Neuronal stem cell (in vitro differentiated cells): Measurements from ENCODE around the gene TSEN54.

Source experiments
- DNase-seq: peaks from one replicate; pipeline ENCODE4 v3.0.0-alpha.2; 2013; ENCODE audit warnings: low spot score
- H2AFZ ChIP-seq: one replicate; pipeline ENCODE4 v1.6.1; 2013; ENCODE audit warnings: mild to moderate bottlenecking, low read length, inconsistent platforms
- H2AK5ac ChIP-seq: 2 replicates; pipeline ENCODE4 v1.6.1; 2013; ENCODE audit warnings: low read depth, mild to moderate bottlenecking, inconsistent platforms, low read length, moderate library complexity, mixed read lengths
- H2BK120ac ChIP-seq: 2 replicates; pipeline ENCODE4 v1.6.1; 2013; ENCODE audit warnings: low read depth, mild to moderate bottlenecking, inconsistent platforms, low read length, moderate library complexity, mixed read lengths
- H2BK12ac ChIP-seq: one replicate; pipeline ENCODE4 v1.6.1; 2013; ENCODE audit warnings: low read length, inconsistent platforms
- H2BK15ac ChIP-seq: 2 replicates; pipeline ENCODE4 v1.6.1; 2013; ENCODE audit warnings: mild to moderate bottlenecking, low read length, inconsistent platforms, mixed read lengths
- H2BK5ac ChIP-seq: one replicate; pipeline ENCODE4 v1.6.1; 2013; ENCODE audit warnings: inconsistent platforms, mild to moderate bottlenecking, low read length, moderate library complexity
- H3K14ac ChIP-seq: one replicate; pipeline ENCODE4 v1.6.1; 2013; ENCODE audit warnings: low read length, inconsistent platforms
- H3K18ac ChIP-seq: 2 replicates; pipeline ENCODE4 v1.6.1; 2013; ENCODE audit warnings: low read length, inconsistent platforms
- H3K23ac ChIP-seq: 2 replicates; pipeline ENCODE4 v1.6.1; 2013; ENCODE audit warnings: low read depth, mild to moderate bottlenecking, mixed read lengths, low read length, inconsistent platforms; ENCODE audit not compliant: poor library complexity
- H3K27ac ChIP-seq: replicated peaks from 3 replicates; pipeline ENCODE4 v1.5.1; 2013; ENCODE audit warnings: low read length, inconsistent platforms
- H3K27me3 ChIP-seq, 3 experiments: 2 replicates each; pipeline ENCODE4 v1.6.1; 2013; ENCODE audit warnings: low read length in 3 of 3, mild to moderate bottlenecking in 2 of 3, inconsistent platforms in 1 of 3, low read depth in 1 of 3, mixed read lengths in 1 of 3, moderate library complexity in 1 of 3; ENCODE audit not compliant: control insufficient read depth in 3 of 3, insufficient read depth in 3 of 3
- H3K36me3 ChIP-seq, 2 donors: replicated peaks in 1 of 2; 2 replicates each; pipeline ENCODE4 v1.6.1; 2013; ENCODE audit warnings: low read length in 2 of 2; ENCODE audit not compliant: control insufficient read depth in 2 of 2, insufficient read depth in 2 of 2
- H3K4ac ChIP-seq: 2 replicates; pipeline ENCODE4 v1.6.1; 2013; ENCODE audit warnings: inconsistent platforms, mild to moderate bottlenecking, low read length, moderate library complexity
- H3K4me1 ChIP-seq, 2 donors: 1 replicate in 1 of 2; 2 replicates in 1 of 2; pipeline ENCODE4 v1.6.1; 2013; ENCODE audit warnings: low read length in 2 of 2, low read depth in 1 of 2; ENCODE audit not compliant: control insufficient read depth in 2 of 2, insufficient read depth in 1 of 2
- H3K4me2 ChIP-seq: one replicate; pipeline ENCODE4 v1.6.1; 2013; ENCODE audit warnings: mild to moderate bottlenecking, low read length, inconsistent platforms; ENCODE audit not compliant: insufficient read depth, poor library complexity, severe bottlenecking
- H3K4me3 ChIP-seq, 2 donors: 2 replicates each; pipeline ENCODE4 v1.5.1; 2013; ENCODE audit warnings: low read length in 2 of 2, mild to moderate bottlenecking in 2 of 2, inconsistent platforms in 1 of 2, moderate library complexity in 1 of 2
- H3K79me1 ChIP-seq: one replicate; pipeline ENCODE4 v1.6.1; 2013; ENCODE audit warnings: low read depth, mild to moderate bottlenecking, inconsistent platforms, low read length, moderate library complexity
- H3K9ac ChIP-seq: one replicate; pipeline ENCODE4 v1.6.1; 2013; ENCODE audit warnings: mild to moderate bottlenecking, low read depth, low read length, inconsistent platforms; ENCODE audit not compliant: poor library complexity
- H3K9me3 ChIP-seq, 2 donors: replicated peaks in 1 of 2; 2 replicates each; pipeline versions ENCODE3 to v1.6.1; 2013; ENCODE audit warnings: low read length in 2 of 2, mild to moderate bottlenecking in 2 of 2, inconsistent platforms in 1 of 2, low read depth in 1 of 2, mixed read lengths in 1 of 2, moderate library complexity in 1 of 2; ENCODE audit not compliant: control insufficient read depth in 2 of 2, insufficient read depth in 1 of 2
- H4K8ac ChIP-seq: one replicate; pipeline ENCODE4 v1.6.1; 2013; ENCODE audit warnings: low read depth, mild to moderate bottlenecking, inconsistent platforms, low read length, moderate library complexity
- H4K91ac ChIP-seq: one replicate; pipeline ENCODE4 v1.6.1; 2013; ENCODE audit warnings: low read length, low read depth, mild to moderate bottlenecking, inconsistent platforms; ENCODE audit not compliant: poor library complexity
- WGBS, 2 donors: extraction: QIAGEN DNeasy Blood & Tissue Kit; methylation state at CpG; one replicate each; pipeline ENCODE4 v1.1.7; 2013; ENCODE audit warnings: missing lambda C conversion rate in 2 of 2, mixed read lengths in 1 of 2; ENCODE audit not compliant: insufficient read length in 2 of 2, insufficient replicate concordance in 1 of 2; ENCODE audit errors: extremely low coverage in 2 of 2; 5-methylcytosine and 5-hydroxymethylcytosine counted together

The TSEN54 gene

GRCh38 chr17:75505152-75505409 is 11.2 kb upstream of the TSEN54 start:
- Histone ChIP-seq H3K14ac (no peak overlapping the region), H3K9me3 (no peaks in the 10 kb centered on the region), H3K79me1 (peaks cover 21% of the 10 kb centered on the region), H2BK120ac (peak overlapping the region; percentile 41), H2BK12ac (no peak overlapping the region), H2BK5ac (peak overlapping the region; percentile 22), H2BK15ac (no peak overlapping the region), H3K4me1 (peaks cover 0 to 3% of the 10 kb centered on the region in 2 donors), H2AK5ac (no peak overlapping the region), H3K23ac (peak overlapping the region; percentile 25), H3K4me2 (no peak overlapping the region), H4K8ac (no peak overlapping the region), H3K27ac (no peak overlapping the region), H3K27me3 (no peaks in the 10 kb centered on the region), H3K9ac (no peak overlapping the region), H4K91ac (no peak overlapping the region), H3K4ac (no peak overlapping the region), H3K36me3 (peaks cover 38 to 87% of the 10 kb centered on the region in 2 donors), H3K4me3 (no peak overlapping the region), H3K18ac (no peak overlapping the region), H2AFZ (no peak overlapping the region)
- no CpG with 5 or more reads among the region's 4 CpGs for WGBS, 2 donors
- DNase-seq = no peak

DNA sequence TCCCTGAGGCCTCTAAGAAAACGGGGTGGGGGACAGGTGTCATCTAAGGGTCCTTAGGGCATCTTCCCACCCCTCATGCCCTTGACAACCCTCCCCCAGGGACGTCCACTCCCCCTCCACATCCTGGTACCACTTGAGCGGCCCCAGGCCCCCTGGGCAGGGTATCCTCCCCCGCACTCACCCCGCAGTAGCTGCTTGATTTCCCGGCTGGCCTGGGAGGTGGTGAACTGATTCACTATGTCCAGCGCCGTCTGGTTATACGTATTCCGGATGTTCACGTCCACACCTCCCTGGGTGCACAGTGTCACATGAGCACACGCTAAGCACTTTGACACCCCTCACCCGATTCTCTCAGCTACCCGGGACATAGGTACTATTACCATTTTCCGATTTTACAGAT is 10.7 kb upstream of the TSEN54 start:
- H2BK15ac ChIP-seq = no peak overlapping the region
- no peaks in the 10 kb centered on the region for H3K27me3 ChIP-seq
- H3K4me2 ChIP-seq = no peak overlapping the region
- H3K14ac ChIP-seq = no peak overlapping the region
- H2BK5ac ChIP-seq = no peak overlapping the region
- no peak overlapping the region for H4K91ac ChIP-seq
- H4K8ac ChIP-seq = no peak overlapping the region
- H3K4me1 ChIP-seq = peaks cover 0 to 3% of the 10 kb centered on the region in 2 donors
- no peak overlapping the region for H2BK12ac ChIP-seq
- no peak overlapping the region for H2AK5ac ChIP-seq
- WGBS, 2 donors = no CpG with 5 or more reads among the region's 15 CpGs
- H3K9me3 ChIP-seq = no peaks in the 10 kb centered on the region
- no peak overlapping the region for H2AFZ ChIP-seq
- H3K27ac ChIP-seq = no peak overlapping the region
- H3K36me3 ChIP-seq = peaks cover 37 to 86% of the 10 kb centered on the region in 2 donors
- no peak overlapping the region for H2BK120ac ChIP-seq
- no peak overlapping the region for H3K4ac ChIP-seq
- peaks cover 21% of the 10 kb centered on the region for H3K79me1 ChIP-seq
- no peak overlapping the region for H3K4me3 ChIP-seq
- no peak overlapping the region for H3K18ac ChIP-seq
- DNase-seq = no peak
- H3K23ac ChIP-seq = no peak overlapping the region
- H3K9ac ChIP-seq = no peak overlapping the region

DNA sequence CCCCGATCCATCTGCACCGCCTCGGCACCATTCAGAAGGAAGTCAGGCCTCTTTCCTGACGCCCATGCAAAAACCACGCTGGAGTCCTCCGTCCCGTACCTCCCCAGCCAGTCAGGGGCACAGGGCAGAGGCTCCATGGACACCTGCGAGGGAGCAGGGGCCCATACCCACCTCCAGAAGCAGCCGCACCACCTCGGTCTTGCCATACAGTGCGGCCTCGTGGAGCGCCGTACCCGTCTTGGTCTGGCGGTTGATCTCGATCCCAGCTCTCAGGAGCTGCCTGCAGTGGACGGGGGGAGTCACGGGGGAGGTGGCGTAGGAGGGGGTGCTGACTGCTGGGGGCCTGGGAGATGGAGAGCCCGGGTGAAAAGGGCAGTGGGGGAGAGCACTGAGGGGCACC is 10.2 kb upstream of the TSEN54 start:
- H3K27ac ChIP-seq = no peak overlapping the region
- H2AK5ac ChIP-seq = no peak overlapping the region
- peak overlapping the region; percentile 65 for H3K23ac ChIP-seq
- H3K4me3 ChIP-seq = no peak overlapping the region
- H3K18ac ChIP-seq = no peak overlapping the region
- WGBS, 2 donors = no CpG with 5 or more reads among the region's 21 CpGs
- no peak overlapping the region for H4K8ac ChIP-seq
- no peak overlapping the region for H3K4me2 ChIP-seq
- no peak overlapping the region for H3K14ac ChIP-seq
- no peaks in the 10 kb centered on the region for H3K27me3 ChIP-seq
- no peak overlapping the region for H2BK5ac ChIP-seq
- peaks cover 0 to 3% of the 10 kb centered on the region in 2 donors for H3K4me1 ChIP-seq
- no peak overlapping the region for H2AFZ ChIP-seq
- no peak for DNase-seq
- no peak overlapping the region for H4K91ac ChIP-seq
- peaks cover 21% of the 10 kb centered on the region for H3K79me1 ChIP-seq
- H2BK15ac ChIP-seq = no peak overlapping the region
- H3K4ac ChIP-seq = no peak overlapping the region
- H3K36me3 ChIP-seq = peaks cover 32 to 86% of the 10 kb centered on the region in 2 donors
- no peak overlapping the region for H2BK120ac ChIP-seq
- H3K9ac ChIP-seq = no peak overlapping the region
- no peaks in the 10 kb centered on the region for H3K9me3 ChIP-seq
- no peak overlapping the region for H2BK12ac ChIP-seq

GRCh38 chr17:75506888-75507287 is 9.4 kb upstream of the TSEN54 start:
- Histone ChIP-seq H3K4me3 (no peak overlapping the region), H3K36me3 (peaks cover 32 to 87% of the 10 kb centered on the region in 2 donors), H2BK15ac (no peak overlapping the region)

More at GRCh38 chr17:75506888-75507287, 9.4 kb upstream of the TSEN54 start:
- no peak overlapping the region for H3K27ac ChIP-seq
- H2BK120ac ChIP-seq = no peak overlapping the region
- H3K9me3 ChIP-seq = no peaks in the 10 kb centered on the region
- no peak overlapping the region for H2AFZ ChIP-seq
- no peak overlapping the region for H3K18ac ChIP-seq
- no peak overlapping the region for H4K8ac ChIP-seq
- peaks cover 0 to 4% of the 10 kb centered on the region in 2 donors for H3K4me1 ChIP-seq
- H2AK5ac ChIP-seq = no peak overlapping the region
- H3K79me1 ChIP-seq = peaks cover 22% of the 10 kb centered on the region
- no CpG with 5 or more reads among the region's 20 CpGs for WGBS, 2 donors
- no peak overlapping the region for H4K91ac ChIP-seq
- H3K27me3 ChIP-seq = no peaks in the 10 kb centered on the region
- no peak overlapping the region for H3K9ac ChIP-seq
- no peak overlapping the region for H3K14ac ChIP-seq
- H3K4ac ChIP-seq = no peak overlapping the region
- no peak overlapping the region for H3K23ac ChIP-seq
- no peak for DNase-seq
- no peak overlapping the region for H3K4me2 ChIP-seq
- no peak overlapping the region for H2BK5ac ChIP-seq
- H2BK12ac ChIP-seq = no peak overlapping the region
